Measurements from ENCODE around the gene HIF3A. TPM values are rescaled to one million over a fixed set of nuclear protein-coding genes. Genes with fewer than 3 reads are reported as not detected.

The HIF3A gene
- total RNA-seq, 1 experiment from 2014 or later: 5.2 TPM

GRCh38 chr19:46283771-46284170 is 13.1 kb upstream of the HIF3A start:
- H3K9me3 Mint-ChIP-seq (ENCODE audit: unreplicated experiment): no peaks in the 10 kb centered on the region
- BruUV-seq (replicated peaks): no TSS peak
- H3K4me3 Mint-ChIP-seq (ENCODE audit: unreplicated experiment): no peak overlapping the region
- H3K27me3 ChIP-seq (replicated peaks; ENCODE audit: control insufficient read depth, insufficient read depth, low read length): no peaks in the 10 kb centered on the region
- H3K9me3 ChIP-seq: no peaks in the 10 kb centered on the region
- H3K36me3 ChIP-seq (ENCODE audit: control insufficient read depth, insufficient read depth, low read length): no peaks in the 10 kb centered on the region
- ChIA-PET CTCF (no interaction called here), POLR2A (no interaction called here)
- H3K4me1 ChIP-seq: no peaks in the 10 kb centered on the region
- TF ChIP-seq CTCF (IDR thresholded peaks at IDR 0.05; ENCODE audit: insufficient read depth in 1 of 2, low read depth in 1 of 2, low read length in 1 of 2, severe bottlenecking in 1 of 2, unreplicated experiment in 1 of 2): no peak
- no peaks in the 10 kb centered on the region for H3K4me1 Mint-ChIP-seq (ENCODE audit: low read depth, unreplicated experiment)
- no peaks in the 10 kb centered on the region for H3K36me3 Mint-ChIP-seq (ENCODE audit: insufficient read depth, unreplicated experiment)
- no peaks in the 10 kb centered on the region for H3K27me3 Mint-ChIP-seq (ENCODE audit: insufficient read depth, unreplicated experiment)
- no peak overlapping the region for H3K27ac Mint-ChIP-seq (ENCODE audit: unreplicated experiment)
- intact Hi-C loops (cut with micrococcal nuclease; ENCODE audit: unreplicated experiment): loop anchor here (5.0 kb wide), 1 partner anchor 114 kb away; no protein-coding TSS in a partner anchor
- DNase-seq: no peak
- H3K4me3 ChIP-seq (ENCODE audit: low read depth, low read length): no peak overlapping the region

DNA sequence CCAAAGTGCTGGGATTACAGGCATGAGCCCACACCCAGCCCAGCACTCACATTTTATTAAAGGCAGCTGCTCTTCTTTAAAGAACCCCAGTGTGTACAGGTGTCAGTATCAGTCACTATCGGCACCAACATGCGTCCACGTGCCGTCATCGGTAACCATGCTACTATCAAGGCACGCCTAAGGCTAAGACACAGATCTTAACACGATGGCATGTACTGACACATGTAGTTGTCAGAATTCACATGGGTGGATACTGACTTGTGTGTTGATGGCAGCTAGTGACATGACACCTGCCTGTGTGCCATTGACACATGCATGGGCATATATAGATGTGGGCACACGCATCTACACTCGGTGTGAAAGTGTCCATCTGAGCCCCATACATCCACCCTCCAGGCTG is 12.2 kb upstream of the HIF3A start:
- DNase-seq: no peak
- intact Hi-C loops (cut with micrococcal nuclease; ENCODE audit: unreplicated experiment): loop anchor here (5.0 kb wide), 1 partner anchor 113 kb away; no protein-coding TSS in a partner anchor
- H3K9me3 ChIP-seq: peaks cover 1% of the 10 kb centered on the region
- no peak for TF ChIP-seq CTCF (IDR thresholded peaks at IDR 0.05; ENCODE audit: insufficient read depth in 1 of 2, low read depth in 1 of 2, low read length in 1 of 2, severe bottlenecking in 1 of 2, unreplicated experiment in 1 of 2)
- H3K4me1 Mint-ChIP-seq (ENCODE audit: low read depth, unreplicated experiment): no peaks in the 10 kb centered on the region
- H3K4me3 Mint-ChIP-seq (ENCODE audit: unreplicated experiment): no peak overlapping the region
- ChIA-PET CTCF (no interaction called here), POLR2A (no interaction called here)
- H3K9me3 Mint-ChIP-seq (ENCODE audit: unreplicated experiment): no peaks in the 10 kb centered on the region
- H3K27me3 Mint-ChIP-seq (ENCODE audit: insufficient read depth, unreplicated experiment): no peaks in the 10 kb centered on the region
- no peaks in the 10 kb centered on the region for H3K36me3 Mint-ChIP-seq (ENCODE audit: insufficient read depth, unreplicated experiment)
- H3K4me1 ChIP-seq: no peaks in the 10 kb centered on the region
- H3K27ac Mint-ChIP-seq (ENCODE audit: unreplicated experiment): no peak overlapping the region
- H3K27me3 ChIP-seq (replicated peaks; ENCODE audit: control insufficient read depth, insufficient read depth, low read length): no peaks in the 10 kb centered on the region
- no peak overlapping the region for H3K4me3 ChIP-seq (ENCODE audit: low read depth, low read length)
- BruUV-seq (replicated peaks): no TSS peak
- H3K36me3 ChIP-seq (ENCODE audit: control insufficient read depth, insufficient read depth, low read length): no peaks in the 10 kb centered on the region

GRCh38 chr19:46287585-46287984 is 9.3 kb upstream of the HIF3A start:
- no peak for DNase-seq
- H3K9me3 Mint-ChIP-seq (ENCODE audit: unreplicated experiment): no peaks in the 10 kb centered on the region
- POLR2A ChIA-PET: no interaction called here

More at GRCh38 chr19:46287585-46287984, 9.3 kb upstream of the HIF3A start:
- CTCF ChIA-PET: no interaction called here
- H3K4me1 ChIP-seq: no peaks in the 10 kb centered on the region
- no peak overlapping the region for H3K4me3 ChIP-seq (ENCODE audit: low read depth, low read length)
- intact Hi-C loops (cut with micrococcal nuclease; ENCODE audit: unreplicated experiment): no loop called here
- no peaks in the 10 kb centered on the region for H3K27me3 ChIP-seq (replicated peaks; ENCODE audit: control insufficient read depth, insufficient read depth, low read length)
- Mint-ChIP-seq H3K27me3 (ENCODE audit: insufficient read depth, unreplicated experiment) (no peaks in the 10 kb centered on the region), H3K36me3 (ENCODE audit: insufficient read depth, unreplicated experiment) (no peaks in the 10 kb centered on the region), H3K4me1 (ENCODE audit: low read depth, unreplicated experiment) (no peaks in the 10 kb centered on the region), H3K27ac (ENCODE audit: unreplicated experiment) (no peak overlapping the region), H3K4me3 (ENCODE audit: unreplicated experiment) (no peak overlapping the region)
- H3K9me3 ChIP-seq: peaks cover 18% of the 10 kb centered on the region
- no TSS peak for BruUV-seq (replicated peaks)
- no peaks in the 10 kb centered on the region for H3K36me3 ChIP-seq (ENCODE audit: control insufficient read depth, insufficient read depth, low read length)
- TF ChIP-seq CTCF (IDR thresholded peaks at IDR 0.05; ENCODE audit: insufficient read depth in 1 of 2, low read depth in 1 of 2, low read length in 1 of 2, severe bottlenecking in 1 of 2, unreplicated experiment in 1 of 2): no peak
